HG02870 (cell line): Measurements from ENCODE around the gene LOC128125822.
"Not testable (repeated sequence)": the region's sequence is repeated elsewhere in the genome, so short reads cannot be mapped to it uniquely, and the experiment has no call there.

Experiments used
- ATAC-seq: cut with Tn5 transposase; IDR thresholded peaks from one replicate; pipeline ENCODE4 v1.9.1; 2021; ENCODE audit warnings: mild to moderate bottlenecking, moderate library complexity; ENCODE audit not compliant: unreplicated experiment

Gene LOC128125822

DNA sequence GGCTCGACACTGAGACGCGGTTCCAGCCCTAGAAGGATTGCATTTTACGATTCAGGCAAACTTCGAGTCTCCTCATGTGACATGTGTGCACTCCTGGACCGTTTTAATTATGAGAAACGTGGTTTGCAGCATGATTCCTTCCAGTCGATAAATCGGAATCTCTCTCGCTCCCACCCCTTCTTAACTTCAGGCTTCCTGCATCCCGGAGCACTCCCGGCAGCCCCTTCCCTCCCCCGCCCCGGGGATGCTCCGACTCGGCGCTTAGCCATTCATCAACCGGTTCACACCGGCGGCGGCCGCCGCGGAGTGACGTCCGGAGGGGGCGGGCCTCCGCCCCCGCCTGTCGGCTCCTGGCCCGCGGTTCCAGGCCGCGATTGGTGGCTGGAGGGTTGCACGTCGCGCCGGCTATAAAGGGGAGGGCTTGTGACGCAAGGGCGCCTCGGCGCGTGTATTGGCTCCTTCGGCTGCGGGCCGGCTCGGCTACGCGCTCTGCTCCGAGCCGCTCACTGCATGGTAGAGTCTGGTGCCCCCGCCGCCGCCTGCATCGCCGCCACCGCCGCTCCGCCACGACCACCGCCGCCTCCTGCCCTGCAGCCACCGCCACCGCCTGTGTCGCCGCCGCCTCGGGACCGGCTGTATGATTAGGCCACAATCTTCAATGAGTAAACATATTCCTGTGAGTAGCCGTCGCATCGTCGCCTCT is at the start of gene LOC128125822, which contains the start of gene PTP4A1:
TSS of gene LOC128125822 (plus strand) at position 437 of the 703 bp plus-strand sequence.
TSS of gene PTP4A1 (plus strand) at position 437 of the 703 bp plus-strand sequence. CDS start 4,401 bp downstream, outside the sequence.
- peak; percentile 88 for ATAC-seq

- ATAC-seq, result not testable (repeated sequence)
Measured at GRCh38 chr6:63522911-63523287, 49.4 kb upstream of the LOC128125822 start.

DNA sequence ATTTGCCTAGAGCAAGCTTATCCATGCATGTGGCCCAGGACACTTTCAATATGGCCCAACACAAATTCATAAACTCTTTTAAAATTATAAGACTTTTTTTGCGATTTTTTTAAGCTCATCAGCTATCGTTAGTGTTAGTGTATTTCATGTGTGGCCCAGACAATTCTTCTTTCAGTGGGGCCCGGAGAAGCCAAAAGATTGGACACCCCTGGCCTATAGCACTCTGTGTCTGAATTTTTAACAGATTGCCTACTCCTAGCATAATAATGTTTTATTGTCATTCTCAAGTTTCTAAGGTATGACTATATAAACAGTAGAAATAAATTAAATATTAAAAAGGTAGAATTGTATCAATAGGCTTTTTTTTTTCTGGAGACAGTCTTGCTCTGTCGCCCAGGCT is 48.6 kb upstream of the LOC128125822 start:
- ATAC-seq, result no peak

- no peak for ATAC-seq
Measured at GRCh38 chr6:63525186-63525878, 46.9 kb upstream of the LOC128125822 start.

DNA sequence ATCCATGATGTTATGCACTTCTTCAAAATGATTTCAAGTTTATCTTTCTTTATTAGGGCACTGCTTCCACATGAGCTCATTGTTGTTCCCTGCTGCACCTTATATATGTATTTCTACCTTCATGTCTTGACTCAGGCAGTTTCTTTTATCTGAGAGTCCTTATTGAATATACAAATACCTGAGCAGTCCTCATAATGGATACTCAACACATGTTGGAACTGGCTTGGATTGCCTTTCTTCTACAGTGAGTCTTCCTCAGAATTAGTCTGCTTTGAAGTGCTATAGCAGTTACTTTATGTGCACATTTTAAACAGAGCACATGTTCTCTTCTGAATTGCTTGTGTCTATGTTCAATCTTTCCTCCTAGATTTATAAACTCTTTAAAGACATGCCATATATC is 45.3 kb upstream of the LOC128125822 start:
- no peak for ATAC-seq

DNA sequence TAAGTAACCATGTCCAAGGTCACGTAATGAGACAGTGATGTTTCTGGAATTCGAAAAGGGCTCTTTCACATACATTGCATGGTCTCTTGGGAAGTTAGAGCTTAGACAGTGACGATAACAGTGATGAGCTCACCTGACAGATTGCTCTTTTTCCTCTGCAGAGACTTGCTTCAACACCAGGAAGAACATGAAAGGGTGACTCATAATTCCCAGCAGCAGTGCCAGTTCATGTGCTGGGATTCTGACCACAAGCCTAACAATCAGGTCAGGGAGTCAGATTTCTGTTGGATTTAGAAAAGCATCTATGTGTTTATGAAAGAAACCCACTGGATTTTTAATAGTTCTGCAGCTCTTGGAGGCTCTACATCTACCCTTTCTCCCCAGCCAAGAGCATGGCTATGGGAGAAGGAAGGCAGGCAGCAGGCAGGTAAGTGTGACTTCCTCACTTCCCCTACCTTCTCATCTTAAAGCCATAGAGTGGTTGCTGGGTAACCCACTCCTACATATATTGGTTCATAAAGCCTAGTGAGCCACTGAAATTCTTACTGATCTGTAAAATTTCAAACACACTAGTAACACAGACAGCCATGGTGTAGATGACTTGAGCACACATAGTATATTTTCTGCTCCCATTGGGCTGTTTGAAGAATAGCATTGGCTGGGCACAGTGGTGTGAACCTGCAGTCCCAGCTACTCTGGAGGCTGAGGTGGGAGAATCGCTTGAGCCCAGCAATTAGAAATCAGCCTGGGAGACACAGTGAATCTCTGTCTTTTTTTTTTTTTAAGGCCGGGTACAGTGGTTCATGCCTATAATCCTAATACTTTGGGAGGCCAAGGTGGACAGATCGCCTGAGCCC is 44.4 kb upstream of the LOC128125822 start:
- peak; percentile 40 for ATAC-seq

DNA sequence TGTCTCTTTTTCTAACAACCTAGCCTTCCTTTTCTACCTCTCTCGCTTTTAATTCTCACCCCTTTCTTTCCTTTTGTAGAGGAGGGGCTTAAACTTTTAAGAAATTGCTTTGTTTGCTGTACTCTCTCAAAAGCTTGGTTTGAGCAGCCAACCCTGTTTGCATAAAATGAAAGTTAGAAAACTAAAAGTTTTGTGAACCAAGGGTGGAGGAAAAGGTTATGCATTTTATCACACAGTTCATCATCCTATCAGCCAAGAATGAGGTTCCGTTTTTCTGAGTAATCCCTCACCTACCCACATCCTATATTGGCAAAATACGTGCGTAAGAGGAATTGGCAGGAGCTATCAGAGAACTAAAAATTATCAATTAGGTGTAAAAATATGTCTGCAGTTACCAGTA is 42.8 kb upstream of the LOC128125822 start:
- ATAC-seq, result no peak

DNA sequence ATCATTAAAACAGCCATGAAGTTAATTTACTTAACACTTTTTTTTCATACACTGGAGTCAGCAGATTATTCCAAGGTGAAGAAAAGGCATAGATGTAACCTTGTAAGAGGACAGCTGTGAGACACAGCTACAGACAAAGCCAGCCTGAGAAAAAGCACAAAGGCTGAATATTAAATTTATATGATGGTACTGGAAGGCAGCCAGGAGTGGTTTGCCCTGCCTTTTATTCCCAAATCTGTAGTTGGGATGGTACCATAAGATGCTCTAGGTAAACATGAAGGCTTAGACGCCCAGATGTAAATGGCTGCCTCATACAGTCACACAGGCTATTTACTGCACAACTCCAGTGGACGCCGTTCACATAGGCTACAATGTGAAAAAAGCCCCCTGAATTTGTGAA is 42.1 kb upstream of the LOC128125822 start:
- no peak for ATAC-seq

- no peak for ATAC-seq
Measured at GRCh38 chr6:63530991-63531390, 41.3 kb upstream of the LOC128125822 start.

DNA sequence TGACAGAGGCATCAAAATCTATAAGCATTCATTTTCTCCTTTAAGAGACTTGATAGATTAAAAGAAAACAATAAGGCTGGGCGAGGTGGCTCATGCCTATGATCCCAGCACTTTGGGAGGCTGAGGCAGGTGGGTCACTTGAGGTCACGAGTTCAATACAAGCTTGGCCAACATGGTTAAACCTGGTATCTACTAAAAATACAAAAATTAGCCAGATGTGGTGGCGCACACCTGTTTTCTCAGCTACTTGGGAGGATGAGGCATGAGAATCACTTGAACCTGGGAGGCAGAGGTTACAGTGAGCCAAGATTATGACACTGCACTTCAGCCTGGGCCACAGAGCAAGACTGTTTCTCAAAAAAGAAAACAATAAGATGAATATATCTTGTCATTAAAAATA is 39.3 kb upstream of the LOC128125822 start:
- ATAC-seq, result no peak

- no peak for ATAC-seq
Measured at GRCh38 chr6:63533952-63534351, 38.3 kb upstream of the LOC128125822 start.

DNA sequence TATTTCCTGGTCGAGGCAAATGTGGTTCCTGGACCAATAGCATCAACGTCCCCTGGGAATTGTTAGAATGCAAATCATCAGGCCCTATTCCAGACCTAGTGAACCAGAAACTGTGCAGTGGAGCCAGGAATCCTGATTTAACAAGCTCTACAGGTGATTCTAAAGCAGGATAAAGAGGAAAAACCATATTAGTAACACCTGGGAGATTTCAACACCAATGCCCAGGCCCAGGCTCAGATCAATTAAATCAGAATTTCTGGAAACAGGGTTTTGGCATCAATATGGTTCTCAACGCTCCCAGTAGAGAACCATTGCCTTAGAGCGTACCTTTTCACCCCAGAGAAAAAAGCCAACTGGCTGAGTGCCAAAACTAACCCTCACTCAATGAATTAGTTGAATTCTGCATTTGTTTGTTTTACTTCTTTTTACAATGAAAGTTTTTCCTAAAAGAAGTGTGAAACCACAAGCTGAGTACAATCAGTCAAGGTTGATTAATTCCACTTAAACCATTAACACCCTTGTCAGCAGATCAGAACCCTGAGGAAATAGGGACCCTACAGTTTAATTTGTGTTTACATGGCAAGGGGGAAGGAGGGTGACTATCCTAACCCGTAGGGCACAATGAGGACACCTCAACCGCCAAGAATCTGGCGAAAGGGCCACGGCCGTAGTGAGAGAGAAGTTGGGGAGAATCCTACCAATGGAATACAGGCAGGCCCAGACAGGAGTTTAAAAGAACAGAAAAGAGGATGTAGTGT is 34.9 kb upstream of the LOC128125822 start:
- ATAC-seq, result peak; percentile 55

DNA sequence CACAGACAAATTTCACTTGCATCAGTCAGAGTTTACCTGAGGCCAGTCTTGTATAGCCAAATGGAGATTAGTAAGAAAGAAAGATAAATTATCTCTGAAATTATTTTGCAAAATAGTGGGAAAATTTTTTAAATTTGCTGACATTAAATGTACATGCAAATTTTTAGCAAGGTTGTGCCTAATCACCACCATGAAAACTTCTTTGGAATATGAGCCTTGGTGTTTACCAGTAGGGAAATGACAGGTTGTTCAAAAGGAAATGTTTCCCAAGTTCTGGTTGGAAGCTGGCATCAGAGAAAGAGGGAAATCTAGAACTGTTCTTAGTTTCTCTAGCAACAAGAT is 34.4 kb upstream of the LOC128125822 start:
- no peak for ATAC-seq

DNA sequence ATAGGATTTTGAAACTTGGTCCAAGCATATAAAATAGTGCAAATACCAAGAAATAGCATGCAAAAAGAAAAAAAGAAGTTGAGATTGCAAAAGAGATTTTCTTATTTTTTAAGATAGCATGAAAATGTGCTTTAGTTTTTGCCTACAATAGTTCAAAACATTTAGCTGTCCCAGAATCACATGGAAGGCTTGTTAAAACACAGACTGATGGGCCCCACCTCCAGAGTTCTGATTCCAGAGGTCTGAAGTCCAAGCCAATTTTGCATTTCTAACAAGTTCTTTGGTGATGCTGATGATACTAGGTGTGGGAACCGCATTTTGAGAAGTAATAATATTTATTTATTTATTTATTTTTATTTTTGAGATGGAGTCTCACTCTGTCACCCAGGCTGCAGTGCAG is 33.7 kb upstream of the LOC128125822 start:
- no peak for ATAC-seq

DNA sequence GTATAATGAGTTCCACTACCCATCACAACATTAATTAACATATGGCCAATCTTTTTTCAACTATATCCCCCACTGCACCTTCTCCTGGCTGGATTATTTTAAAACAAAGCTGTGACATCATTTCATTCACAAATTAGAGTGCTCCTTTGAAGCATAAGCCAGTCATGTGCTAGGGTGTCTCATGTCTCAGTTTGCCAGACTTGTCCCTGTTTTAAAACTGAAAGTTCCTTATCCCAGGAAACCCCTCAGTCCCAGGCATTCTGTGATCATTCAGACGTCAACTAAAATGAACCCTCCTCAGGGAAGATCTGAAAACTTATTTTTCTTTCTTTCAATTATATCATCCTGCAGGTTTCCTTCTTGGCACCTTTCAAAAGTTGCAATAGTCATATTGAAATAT is 29.3 kb upstream of the LOC128125822 start:
- ATAC-seq, result no peak

DNA sequence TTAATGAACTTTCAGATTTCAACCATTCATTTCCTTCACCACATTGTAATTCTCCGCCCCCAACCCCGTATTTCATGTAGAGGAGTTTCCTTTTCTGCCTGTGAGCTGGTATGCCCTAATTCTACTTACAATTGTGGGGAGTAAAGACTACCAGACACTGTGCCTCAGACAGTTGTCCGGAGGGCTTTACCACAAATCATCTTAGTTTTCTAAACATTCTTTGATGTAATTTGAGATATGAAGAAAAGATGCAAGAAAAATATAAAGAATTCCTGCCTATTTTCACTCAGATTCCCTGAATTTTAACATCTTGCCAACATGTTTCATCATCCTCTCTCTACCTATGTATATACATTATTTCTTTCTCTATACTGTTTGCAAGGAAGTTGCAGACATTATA is 28.3 kb upstream of the LOC128125822 start:
- ATAC-seq, result no peak

- ATAC-seq, result no peak
Measured at GRCh38 chr6:63546236-63546635, 26.0 kb upstream of the LOC128125822 start.

- ATAC-seq, result no peak
Measured at GRCh38 chr6:63546697-63547096, 25.6 kb upstream of the LOC128125822 start.

DNA sequence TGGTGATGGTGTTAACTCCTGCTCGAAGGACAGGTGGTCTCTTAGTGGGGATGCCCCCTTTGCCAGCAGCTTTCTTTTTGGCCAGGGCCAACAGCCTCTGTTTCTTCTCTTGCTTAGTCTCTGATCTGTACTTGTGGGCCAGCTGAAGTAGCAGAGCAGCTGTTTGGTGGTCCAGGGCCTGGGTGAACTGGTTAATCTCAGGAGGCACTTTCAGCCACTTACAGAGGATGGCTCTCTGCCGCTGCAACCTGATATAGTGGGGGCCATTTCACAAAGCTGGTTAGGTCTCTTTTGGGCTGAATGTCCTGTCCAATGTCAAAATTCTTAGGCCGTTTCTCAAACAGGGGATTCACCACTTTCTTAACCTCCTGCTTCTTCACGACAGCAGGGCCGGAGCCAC is 23.2 kb upstream of the LOC128125822 start:
- ATAC-seq, result no peak

DNA sequence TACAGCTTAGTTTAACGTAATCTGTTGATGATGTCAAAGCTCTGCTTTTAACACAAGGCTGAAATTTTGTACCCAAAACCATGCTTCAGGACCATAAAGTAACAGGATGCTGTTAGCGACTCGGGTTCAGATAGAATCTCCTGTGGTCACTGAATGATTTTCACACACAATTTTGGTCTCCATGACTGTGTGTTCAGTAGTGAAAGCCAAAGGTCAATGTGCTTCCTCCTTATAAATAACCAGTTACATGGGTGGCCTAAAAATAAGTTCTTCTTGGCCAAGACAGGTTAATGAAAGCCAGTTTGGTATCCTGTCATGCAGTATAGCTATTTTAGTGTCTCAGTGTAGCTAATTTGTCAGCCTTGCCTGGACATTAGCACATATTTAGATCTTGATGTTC is 19.1 kb upstream of the LOC128125822 start:
- ATAC-seq, result peak; percentile 97

DNA sequence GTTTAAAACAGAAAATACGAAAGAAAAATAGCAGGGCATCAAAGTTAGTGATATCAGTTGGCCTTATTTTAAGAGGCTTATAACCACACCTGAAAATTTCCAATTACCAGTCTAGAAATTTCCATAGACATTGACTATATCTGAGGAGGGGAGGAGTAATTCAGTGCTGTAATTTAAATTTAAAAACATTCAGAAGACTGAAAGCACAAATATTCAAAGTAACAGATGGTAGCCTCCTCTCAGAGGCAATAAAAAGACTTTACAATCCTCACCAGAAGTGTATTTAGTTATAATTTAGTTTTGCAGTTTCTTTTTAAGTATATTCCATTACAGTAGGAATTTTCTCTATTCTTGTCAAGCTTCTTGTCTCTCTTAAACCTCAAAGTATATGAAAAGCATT is 18.4 kb upstream of the LOC128125822 start:
- ATAC-seq, result no peak
